Measurements from ENCODE around the gene IFT57.

IFT57 gene

DNA sequence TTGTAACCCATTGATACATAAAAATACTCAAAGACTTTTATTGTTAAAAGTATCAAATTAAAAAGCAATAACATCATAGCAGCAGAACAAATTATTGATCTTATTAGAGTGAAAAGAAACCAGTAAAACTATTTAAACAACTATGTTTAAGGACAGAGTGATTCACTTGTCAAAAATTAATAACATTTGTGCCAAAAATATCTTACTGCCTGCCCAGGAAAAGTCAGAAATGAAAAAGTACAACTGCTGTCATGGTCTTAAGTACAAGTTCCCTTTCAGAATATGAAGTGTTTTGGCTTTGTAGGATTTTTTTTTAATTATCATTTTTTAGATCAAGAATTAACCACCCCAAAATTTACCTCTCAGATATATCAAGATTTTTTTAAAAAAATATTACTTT is 3.4 kb downstream of the IFT57 start:
- no peak for DNase-seq (ENCODE audit: low read depth in 2 of 2)

DNA sequence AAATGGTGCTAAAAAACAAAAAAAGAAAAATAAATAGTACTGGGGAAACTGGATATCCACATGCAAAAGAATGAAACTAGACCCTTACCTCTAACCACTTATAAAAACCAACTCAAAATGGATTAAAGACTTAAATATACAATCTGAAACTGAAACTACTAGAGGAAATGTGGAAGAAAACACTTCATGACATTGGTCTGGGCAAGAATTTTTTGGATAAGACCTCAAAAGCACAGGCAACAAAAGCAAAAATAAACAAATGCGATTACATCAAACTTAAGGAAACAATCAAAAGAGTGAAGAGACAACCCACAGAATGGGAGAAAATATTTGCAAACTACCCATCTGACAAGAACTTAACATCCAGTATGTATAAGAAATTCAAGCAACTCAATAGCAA is 6.4 kb downstream of the IFT57 start:
- DNase-seq (ENCODE audit: low read depth in 2 of 2), result no peak

GRCh38 chr3:108209579-108209978 is 12.6 kb downstream of the IFT57 start:
- DNase-seq (ENCODE audit: low read depth in 2 of 2), result no peak

- no peak for DNase-seq (ENCODE audit: low read depth in 2 of 2)
Measured at GRCh38 chr3:108208831-108209230, 13.4 kb downstream of the IFT57 start.

- DNase-seq (ENCODE audit: low read depth in 2 of 2), result no peak
Measured at GRCh38 chr3:108202834-108203233, 19.4 kb downstream of the IFT57 start.

- DNase-seq (ENCODE audit: low read depth in 2 of 2), result no peak
Measured at GRCh38 chr3:108202080-108202479, 20.1 kb downstream of the IFT57 start.

- DNase-seq (ENCODE audit: low read depth in 2 of 2), result no peak
Measured at GRCh38 chr3:108201258-108201657, 21.0 kb downstream of the IFT57 start.

- no peak for DNase-seq (ENCODE audit: low read depth in 2 of 2)
Measured at GRCh38 chr3:108200578-108200977, 21.6 kb downstream of the IFT57 start.

DNA sequence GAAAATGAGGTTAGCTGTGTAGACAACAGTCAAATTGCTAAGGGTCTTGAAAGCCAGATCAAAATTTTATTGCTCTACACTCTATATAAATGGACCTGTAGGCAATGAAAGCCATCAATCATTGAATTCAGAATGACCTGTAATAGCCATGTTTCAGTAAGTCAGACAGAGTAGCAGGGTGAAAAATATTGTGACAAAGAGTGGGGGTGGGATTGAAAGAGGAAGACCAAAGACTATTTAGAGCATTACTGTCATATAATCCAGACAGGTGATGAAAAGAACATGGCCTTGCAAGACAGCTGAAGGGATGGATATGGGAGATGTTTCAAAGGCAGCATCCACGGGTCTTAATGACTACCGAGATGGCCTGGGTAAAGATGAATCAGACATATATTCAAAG is 22.2 kb downstream of the IFT57 start:
- no peak for DNase-seq (ENCODE audit: low read depth in 2 of 2)

GRCh38 chr3:108191394-108191793 is 30.8 kb downstream of the IFT57 start:
- no peak for DNase-seq (ENCODE audit: low read depth in 2 of 2)

DNA sequence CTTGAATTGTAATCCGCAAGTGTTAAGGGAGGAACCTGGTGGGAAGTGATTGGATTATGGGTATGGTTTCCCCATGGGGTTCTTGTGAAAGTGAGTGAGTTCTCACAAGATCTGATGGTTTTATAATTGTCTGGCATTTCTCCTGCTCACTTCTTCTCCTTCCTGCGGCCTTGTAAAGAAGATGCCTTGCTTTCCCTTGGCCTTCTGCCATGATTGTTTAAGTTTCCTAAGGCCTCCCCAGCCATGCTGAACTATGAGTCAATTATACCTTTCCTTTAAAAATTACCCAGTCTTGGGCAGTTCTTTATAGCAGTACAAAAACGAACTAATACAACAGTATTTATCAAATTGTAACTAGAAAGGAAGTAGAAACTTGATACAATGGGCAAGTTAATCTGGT is 31.9 kb downstream of the IFT57 start:
- DNase-seq (ENCODE audit: low read depth in 2 of 2), result no peak

DNA sequence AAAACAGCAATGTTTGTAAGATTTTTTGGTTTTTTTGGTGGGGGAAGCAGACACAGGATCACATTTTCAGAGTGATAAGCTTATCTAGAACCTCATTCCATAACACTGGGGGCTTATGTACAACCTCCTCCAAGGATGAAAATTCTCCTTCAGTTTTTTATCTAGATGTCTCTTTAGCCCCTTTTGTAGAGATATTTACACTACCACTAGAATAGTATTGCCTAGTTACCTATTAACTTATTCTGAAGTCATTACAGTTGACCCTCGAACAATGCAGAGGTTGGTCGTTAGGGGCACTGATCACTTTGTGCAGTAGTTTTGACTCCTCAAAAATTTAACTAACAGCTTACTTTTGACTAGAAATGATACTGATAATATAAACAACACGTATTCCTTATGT is 32.8 kb downstream of the IFT57 start:
- no peak for DNase-seq (ENCODE audit: low read depth in 2 of 2)

DNA sequence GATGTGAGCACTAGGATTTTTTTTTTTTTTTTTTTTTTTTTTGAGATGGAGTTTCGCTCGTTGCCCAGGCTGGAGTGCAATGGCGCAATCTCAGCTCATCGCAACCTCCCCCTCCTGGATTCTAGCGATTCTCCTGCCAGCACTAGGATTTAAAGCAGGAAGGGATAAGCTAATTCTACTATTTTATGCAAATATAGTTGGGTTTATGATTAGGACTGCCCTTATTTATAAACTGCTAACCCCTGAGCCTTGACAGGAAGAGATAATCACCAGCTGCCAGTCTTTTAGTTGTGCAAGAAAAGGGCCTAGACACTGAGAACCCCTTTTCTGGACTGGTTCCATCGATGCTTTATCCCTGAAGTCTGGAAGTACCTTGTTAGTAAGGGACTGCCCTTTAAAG is 36.7 kb downstream of the IFT57 start:
- DNase-seq (ENCODE audit: low read depth in 2 of 2), result no peak

- DNase-seq (ENCODE audit: low read depth in 2 of 2), result no peak
Measured at GRCh38 chr3:108184824-108185223, 37.4 kb downstream of the IFT57 start.

- no peak for DNase-seq (ENCODE audit: low read depth in 2 of 2)
Measured at GRCh38 chr3:108183971-108184370, 38.3 kb downstream of the IFT57 start.

DNA sequence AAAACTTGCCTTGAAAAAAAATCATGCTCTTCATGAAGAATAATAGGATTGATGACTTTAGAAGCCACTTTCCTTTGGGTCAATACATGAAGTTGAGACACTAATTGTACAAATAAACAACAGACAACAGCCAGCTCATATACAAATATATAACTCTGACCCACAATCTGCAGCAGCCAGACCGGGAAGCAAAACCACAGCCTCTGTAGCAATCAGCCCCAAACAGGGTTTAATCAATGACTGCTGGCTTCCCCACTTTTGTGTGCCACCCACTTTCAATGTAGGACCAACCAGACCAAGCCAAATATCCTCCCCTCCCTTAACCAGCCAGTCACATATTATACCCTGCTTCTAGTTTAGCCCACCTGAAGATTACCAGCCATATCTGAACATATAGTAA is 39.0 kb downstream of the IFT57 start:
- DNase-seq (ENCODE audit: low read depth in 2 of 2), result no peak

- no peak for DNase-seq (ENCODE audit: low read depth in 2 of 2)
Measured at GRCh38 chr3:108182339-108182738, 39.9 kb downstream of the IFT57 start.

GRCh38 chr3:108181172-108181571 is 41.1 kb downstream of the IFT57 start:
- no peak for DNase-seq (ENCODE audit: low read depth in 2 of 2)

DNA sequence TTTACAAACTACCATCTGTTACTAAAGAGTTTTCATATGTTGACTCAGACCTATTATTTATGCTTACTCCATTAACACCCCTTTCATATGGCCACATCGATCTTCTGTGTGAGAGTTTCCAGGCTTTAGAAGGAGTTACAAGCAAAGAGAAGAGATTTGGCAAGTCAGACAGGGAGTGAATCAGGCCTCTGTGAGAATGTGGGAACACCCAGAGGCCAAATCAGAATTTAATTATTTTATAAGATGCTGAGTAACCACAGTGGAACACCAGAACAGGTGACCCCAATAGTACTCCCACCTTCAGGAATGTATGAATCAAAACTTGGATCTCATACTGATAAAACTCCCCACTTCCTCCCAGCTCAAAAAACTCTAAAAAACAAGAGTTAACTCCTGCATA is 42.0 kb downstream of the IFT57 start:
- no peak for DNase-seq (ENCODE audit: low read depth in 2 of 2)

DNA sequence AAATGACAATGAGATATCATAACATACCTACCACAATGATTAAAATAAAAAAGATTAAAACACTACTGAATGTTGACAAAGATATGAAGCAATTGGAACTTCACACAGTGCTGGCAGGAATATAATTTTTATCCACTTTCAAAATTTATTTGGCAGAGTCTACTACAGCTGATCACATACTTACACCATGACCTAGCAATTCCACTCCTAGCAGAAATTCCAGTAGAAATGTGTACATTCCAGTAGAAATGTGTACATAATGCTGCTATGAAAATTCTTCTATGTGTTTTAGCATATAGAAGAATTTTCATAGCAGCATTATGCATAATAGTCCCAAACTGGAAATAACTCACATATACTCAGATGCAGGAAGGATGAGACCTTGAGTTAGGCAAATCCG is 43.5 kb downstream of the IFT57 start:
- no peak for DNase-seq (ENCODE audit: low read depth in 2 of 2)

- no peak for DNase-seq (ENCODE audit: low read depth in 2 of 2)
Measured at GRCh38 chr3:108177536-108177935, 44.7 kb downstream of the IFT57 start.

DNA sequence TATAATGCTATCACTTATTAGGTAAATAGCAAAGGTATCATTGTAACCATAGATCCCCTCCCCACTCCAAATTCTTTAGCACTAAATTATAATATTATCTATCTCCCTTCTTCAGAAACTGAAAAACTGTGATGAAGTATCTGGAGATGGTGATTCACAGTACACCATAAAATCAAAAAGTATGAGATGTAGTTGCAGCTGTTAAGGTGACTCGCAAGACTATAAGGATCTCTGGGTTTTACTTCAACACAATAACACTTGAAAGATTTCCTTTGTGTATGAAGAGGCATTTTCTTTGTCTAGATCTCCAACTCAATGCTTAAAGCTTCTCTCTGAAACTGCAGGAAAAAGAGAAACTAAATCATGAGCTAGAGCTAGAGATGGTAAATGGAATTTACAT is 46.9 kb downstream of the IFT57 start:
- no peak for DNase-seq (ENCODE audit: low read depth in 2 of 2)

- no peak for DNase-seq (ENCODE audit: low read depth in 2 of 2)
Measured at GRCh38 chr3:108171106-108171505, 51.1 kb downstream of the IFT57 start.

DNA sequence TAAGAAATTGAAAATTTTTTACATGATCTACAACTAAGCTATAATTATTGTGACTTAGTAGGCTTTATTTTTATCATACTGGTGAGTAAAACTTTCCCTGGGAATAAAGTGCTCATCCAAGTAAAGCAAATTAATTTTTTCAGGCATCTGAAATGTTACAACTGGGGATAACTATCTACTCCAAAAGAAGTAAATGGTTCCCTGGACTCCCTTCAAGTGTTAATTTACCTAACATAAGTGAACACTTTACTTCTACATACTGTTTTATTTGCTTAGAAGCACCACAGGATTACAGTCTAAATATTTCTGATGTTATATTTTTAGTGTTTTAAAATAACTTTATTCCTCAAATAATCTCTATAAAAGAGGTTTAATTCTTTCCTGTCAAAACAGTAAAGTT is 57.8 kb downstream of the IFT57 start:
- DNase-seq (ENCODE audit: low read depth in 2 of 2), result no peak

GRCh38 chr3:108159865-108160264 is 62.4 kb downstream of the IFT57 start:
- DNase-seq (ENCODE audit: low read depth in 2 of 2), result no peak

All from stimulated activated CD8-positive, alpha-beta memory T cell treated with anti-CD3 and anti-CD28 coated beads, Interleukin-2, amount 100 ng/mL, for 1 hour (primary cell).